BE2C (cell line): Measurements from ENCODE around the gene IFT43.

Experiments used
- DNase-seq: peaks from one replicate; pipeline ENCODE4 v3.0.0-alpha.2; 2020
- H3K27me3 ChIP-seq: fragments of 250-450 bp; sonication (Bioruptor Pico); 2 replicates; pipeline ENCODE4 v1.5.1; 2020; ENCODE audit warnings: mild to moderate bottlenecking
- H3K36me3 ChIP-seq: fragments of 250-450 bp; sonication (Bioruptor Pico); 2 replicates; pipeline ENCODE4 v1.5.1; 2020; ENCODE audit warnings: mild to moderate bottlenecking
- H3K4me1 ChIP-seq: fragments of 250-450 bp; sonication (Bioruptor Pico); 2 replicates; pipeline ENCODE4 v1.5.1; 2020
- H3K4me3 ChIP-seq: 2 replicates; pipeline ENCODE4 v1.5.1; 2011; ENCODE audit warnings: low read depth, low read length
- H3K9me3 ChIP-seq: fragments of 250-450 bp; sonication (Bioruptor Pico); 2 replicates; pipeline ENCODE4 v1.5.1; 2020
- CTCF ChIP-seq: IDR thresholded peaks from 2 replicates; pipeline ENCODE4 v1.5.1; 2012; ENCODE audit warnings: mild to moderate bottlenecking, low read depth, low read length

Gene IFT43

GRCh38 chr14:75978249-75978731, 7.3 kb upstream of the IFT43 start:
- Histone ChIP-seq H3K4me3 (no peak overlapping the region), H3K36me3 (no peaks in the 10 kb centered on the region), H3K27me3 (no peaks in the 10 kb centered on the region), H3K9me3 (no peaks in the 10 kb centered on the region), H3K4me1 (no peaks in the 10 kb centered on the region; the same call in 1 of the 2 replicates)
- TF ChIP-seq CTCF, result no peak
- peak; percentile 15 for DNase-seq

GRCh38 chr14:75979071-75979571, 6.4 kb upstream of the IFT43 start:
- Histone ChIP-seq H3K4me3 (no peak overlapping the region), H3K4me1 (no peaks in the 10 kb centered on the region; the same call in 1 of the 2 replicates), H3K27me3 (no peaks in the 10 kb centered on the region), H3K9me3 (no peaks in the 10 kb centered on the region), H3K36me3 (no peaks in the 10 kb centered on the region)
- TF ChIP-seq CTCF, result peak; percentile 81
- peak; percentile 65 for DNase-seq

- TF ChIP-seq CTCF, result no peak
- Histone ChIP-seq H3K36me3 (no peaks in the 10 kb centered on the region), H3K4me3 (no peak overlapping the region), H3K27me3 (no peaks in the 10 kb centered on the region), H3K4me1 (no peaks in the 10 kb centered on the region; the same call in 1 of the 2 replicates), H3K9me3 (no peaks in the 10 kb centered on the region)
- DNase-seq, result no peak
These were observed 5.7 kb upstream of the IFT43 start for GRCh38 chr14:75979648-75980565.

GRCh38 chr14:75980856-75981255, 4.7 kb upstream of the IFT43 start:
- no peak for TF ChIP-seq CTCF
- H3K4me3 ChIP-seq, result no peak overlapping the region
- no peaks in the 10 kb centered on the region for H3K27me3 ChIP-seq
- no peaks in the 10 kb centered on the region for H3K36me3 ChIP-seq
- no peaks in the 10 kb centered on the region; the same call in 1 of the 2 replicates for H3K4me1 ChIP-seq
- no peaks in the 10 kb centered on the region for H3K9me3 ChIP-seq
- DNase-seq, result no peak

- no peaks in the 10 kb centered on the region for H3K27me3 ChIP-seq
- peak within 1 kb of the TSS; percentile 79 for H3K4me3 ChIP-seq
- DNase-seq, result peak; percentile 68
- no peaks in the 10 kb centered on the region for H3K36me3 ChIP-seq
- no peak for TF ChIP-seq CTCF
- no peaks in the 10 kb centered on the region; the same call in 1 of the 2 replicates for H3K4me1 ChIP-seq
- no peaks in the 10 kb centered on the region for H3K9me3 ChIP-seq
These were observed 3.9 kb upstream of the IFT43 start, which contains the start of gene TGFB3 for GRCh38 chr14:75981426-75982265. Gene TGFB3 (minus strand): TSS chr14:75981995. CDS start chr14:75980893, 1,102 bp downstream.
